Stimulated activated CD8-positive, alpha-beta memory T cell treated with anti-CD3 and anti-CD28 coated beads, Interleukin-7, amount 100 ng/mL, for 1 hour (primary cell): ENCODE results near the gene RNU5B-1.

Source experiments
- DNase-seq, 2 donors: peaks; one replicate each; pipeline ENCODE4 v3.0.0-alpha.2; 2020; ENCODE audit warnings: low read depth in 2 of 2

Gene RNU5B-1

GRCh38 chr15:65328506-65329287 lies 24.2 kb downstream of the RNU5B-1 start:
- no peak for DNase-seq

DNA sequence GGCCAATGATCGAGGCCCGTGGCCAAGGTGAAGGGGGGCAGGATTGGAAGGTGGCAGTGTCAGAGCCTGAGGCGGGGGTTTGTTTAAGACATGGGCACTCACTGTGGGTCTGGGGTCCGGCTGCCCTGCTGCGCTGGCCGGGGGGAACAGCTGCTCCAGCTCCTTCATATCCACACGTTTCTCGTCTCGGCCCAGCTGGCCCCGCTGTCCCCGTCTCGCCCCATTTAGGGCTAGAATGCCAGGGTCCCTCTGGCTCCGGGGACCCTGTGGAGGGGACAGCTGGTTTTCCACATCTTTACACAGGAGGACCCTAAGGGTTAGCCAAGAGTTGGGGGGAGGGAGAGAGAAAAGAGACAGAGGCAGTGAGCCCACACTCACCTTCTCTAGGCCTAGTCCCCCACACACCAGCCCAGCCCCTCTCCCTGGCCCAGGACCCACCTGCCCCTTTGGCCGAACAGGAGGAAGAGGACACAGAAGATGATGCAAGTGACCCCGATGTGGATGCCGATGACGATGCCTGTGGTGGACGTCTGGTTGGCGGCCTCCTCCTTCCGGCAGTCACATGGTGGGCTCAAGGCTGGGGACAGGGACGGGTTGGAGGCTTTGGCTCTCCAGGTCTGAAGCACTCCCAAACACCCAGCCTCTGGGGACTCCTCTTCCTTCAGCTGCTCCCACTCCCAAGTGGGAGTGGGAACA lies 25.0 kb downstream of the RNU5B-1 start:
- no peak for DNase-seq

DNA sequence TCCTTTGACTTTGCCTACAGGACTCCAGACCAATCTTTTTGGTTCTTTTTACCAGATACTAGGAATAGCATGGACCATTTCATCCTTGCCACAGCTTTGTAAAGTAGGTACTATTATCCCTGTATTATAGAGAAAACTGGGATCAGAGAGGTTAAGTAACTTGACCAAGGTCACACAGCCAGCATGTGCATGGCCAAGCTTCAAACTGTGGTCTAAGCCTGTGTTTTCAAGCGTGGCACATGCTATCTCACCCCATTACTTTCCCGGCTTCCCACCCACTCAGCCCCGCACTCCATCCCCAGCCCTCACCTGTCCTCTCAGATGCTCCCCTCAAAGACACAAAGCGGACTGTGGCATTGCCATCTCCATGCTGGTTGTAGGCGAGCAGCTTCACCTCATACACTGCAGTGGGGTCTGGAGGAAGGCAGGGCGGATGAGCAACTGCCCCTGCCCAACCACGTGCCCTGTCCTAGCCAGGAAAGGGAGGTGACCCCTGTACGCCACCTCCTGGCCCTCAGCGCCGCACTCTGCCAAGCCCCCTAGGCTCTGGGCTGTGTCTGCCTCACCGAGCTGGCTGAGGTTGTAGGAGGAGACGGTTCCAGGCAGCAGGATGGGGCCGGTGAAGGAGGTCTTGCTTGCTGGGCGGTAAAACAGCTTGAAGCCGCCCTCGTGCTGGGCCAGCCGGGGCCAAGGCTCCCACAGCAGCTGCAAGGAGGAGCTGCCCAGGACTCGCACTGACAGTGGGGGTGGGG lies 25.7 kb downstream of the RNU5B-1 start:
- DNase-seq = no peak

- no peak for DNase-seq
Measured at GRCh38 chr15:65330934-65331645, 26.6 kb downstream of the RNU5B-1 start.

GRCh38 chr15:65331811-65332210 lies 27.3 kb downstream of the RNU5B-1 start:
- no peak for DNase-seq

GRCh38 chr15:65332391-65333147 lies 28.1 kb downstream of the RNU5B-1 start:
- DNase-seq = no peak

GRCh38 chr15:65333148-65333820 lies 28.8 kb downstream of the RNU5B-1 start:
- DNase-seq = no peak

- no peak for DNase-seq
Measured at GRCh38 chr15:65333856-65334255, 29.4 kb downstream of the RNU5B-1 start.

GRCh38 chr15:65334586-65335231 lies 30.2 kb downstream of the RNU5B-1 start:
- DNase-seq = no peak

DNA sequence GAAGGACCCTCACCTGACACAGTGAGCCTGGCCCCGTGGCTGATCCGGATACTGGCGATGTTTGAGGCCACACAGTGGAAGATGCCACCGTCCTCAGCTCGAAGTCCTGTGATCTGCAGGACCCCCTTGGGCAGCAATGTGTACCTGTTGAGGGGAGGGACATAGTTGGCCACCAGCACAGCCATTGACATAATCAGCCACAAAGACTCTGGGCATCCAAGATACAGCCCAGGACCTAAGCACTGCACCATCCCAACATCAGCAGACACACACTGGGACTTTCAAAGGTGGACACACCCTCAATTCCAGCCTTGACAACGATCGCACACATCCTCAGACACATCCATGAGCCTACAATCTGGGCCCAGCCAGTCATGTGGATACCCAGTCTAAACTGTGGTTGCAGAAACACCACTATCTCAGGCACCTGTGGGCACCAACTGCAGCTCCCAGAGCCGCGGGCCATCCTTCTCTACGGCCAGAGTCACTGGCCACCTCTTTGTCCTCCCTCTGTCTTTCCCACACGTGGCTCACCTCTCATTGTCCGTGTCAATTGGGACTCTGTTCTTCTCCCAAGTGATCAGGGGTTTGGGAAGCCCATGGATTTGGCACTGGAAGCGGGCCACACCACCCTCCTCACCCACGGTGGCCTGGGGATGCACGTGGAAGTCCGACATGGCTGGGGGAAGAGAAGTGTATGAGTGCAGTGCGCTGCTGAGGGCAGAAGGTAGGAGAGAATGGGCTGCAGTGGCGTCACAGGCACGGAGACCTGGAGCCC lies 31.0 kb downstream of the RNU5B-1 start:
- no peak for DNase-seq

DNA sequence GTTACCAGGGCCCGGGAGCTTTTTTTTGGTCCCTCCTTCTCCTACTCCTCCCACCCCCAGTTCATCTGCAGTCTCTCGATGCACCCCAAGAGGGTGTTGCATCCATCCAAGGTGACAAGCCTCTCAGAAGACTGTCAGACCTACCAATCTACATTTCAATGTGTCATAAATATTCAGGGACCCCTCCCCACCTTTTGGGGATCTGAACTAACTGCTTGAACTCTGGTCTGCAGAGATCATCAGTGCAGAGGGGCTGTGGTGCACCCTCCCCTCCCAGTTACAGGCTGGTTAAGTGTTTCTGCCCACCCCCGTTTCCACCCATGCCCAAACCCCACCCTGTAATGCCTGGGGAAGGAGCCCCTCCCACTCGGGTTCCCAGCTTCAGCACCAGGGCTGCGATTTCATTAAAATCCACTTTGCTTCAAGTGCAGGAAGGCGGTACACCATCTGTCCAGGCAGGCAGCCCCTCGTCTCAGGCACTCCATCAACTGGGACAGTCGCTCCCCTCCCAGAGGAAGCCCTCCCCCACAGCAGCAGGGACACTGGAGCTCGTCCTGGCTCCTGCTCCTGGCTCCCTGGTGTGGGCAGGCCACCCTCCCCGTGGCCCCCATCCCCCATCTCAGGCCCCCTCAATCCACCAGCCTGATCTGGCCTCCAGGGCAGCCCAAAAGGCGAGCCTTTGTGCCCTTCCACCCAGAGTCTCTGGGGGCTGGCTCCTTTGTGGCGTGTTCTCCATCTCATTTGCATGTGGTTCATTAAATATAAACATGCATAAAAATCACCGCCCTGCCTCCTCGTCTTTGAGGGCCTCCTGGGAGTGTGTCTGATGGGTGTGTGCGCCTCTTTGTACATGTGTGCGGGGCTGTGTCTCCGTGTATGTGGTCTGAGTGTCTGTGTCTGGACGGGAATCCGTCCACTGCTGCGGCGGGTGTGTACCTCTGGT lies 32.3 kb downstream of the RNU5B-1 start:
- no peak for DNase-seq

DNA sequence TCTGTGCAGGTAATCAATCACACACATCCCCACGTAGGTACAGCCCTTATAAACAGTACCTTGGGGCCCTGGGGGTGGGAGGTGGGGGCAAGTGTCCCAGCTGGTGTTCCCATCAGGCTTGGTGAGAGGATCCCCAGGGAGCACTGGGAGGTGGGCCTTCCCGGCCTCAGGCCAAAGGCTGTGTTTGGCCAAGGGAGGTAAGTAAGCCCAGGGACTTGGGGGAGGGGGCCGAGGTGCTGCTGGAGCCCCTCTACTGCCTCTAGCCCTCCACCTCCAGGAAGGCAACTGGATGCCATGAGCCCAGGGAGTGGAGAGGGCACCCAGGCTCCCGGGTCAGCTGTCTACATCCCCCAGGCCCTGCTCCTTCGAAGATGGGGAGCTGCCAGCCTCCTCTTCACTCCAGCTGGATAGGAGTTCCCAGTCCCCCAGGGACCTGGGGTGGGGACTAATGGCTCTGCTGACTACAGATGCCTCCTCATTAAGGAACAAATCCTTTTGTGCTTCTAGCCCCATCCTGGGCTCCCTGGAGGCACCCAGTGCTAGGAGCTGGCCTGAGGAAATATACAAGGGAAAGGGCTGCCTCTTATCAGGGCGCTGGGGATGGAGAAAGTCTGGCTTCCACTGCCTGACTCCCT lies 33.1 kb downstream of the RNU5B-1 start:
- DNase-seq = no peak

GRCh38 chr15:65338366-65338765 lies 33.9 kb downstream of the RNU5B-1 start:
- DNase-seq = no peak

GRCh38 chr15:65338823-65339222 lies 34.3 kb downstream of the RNU5B-1 start:
- DNase-seq = no peak

DNA sequence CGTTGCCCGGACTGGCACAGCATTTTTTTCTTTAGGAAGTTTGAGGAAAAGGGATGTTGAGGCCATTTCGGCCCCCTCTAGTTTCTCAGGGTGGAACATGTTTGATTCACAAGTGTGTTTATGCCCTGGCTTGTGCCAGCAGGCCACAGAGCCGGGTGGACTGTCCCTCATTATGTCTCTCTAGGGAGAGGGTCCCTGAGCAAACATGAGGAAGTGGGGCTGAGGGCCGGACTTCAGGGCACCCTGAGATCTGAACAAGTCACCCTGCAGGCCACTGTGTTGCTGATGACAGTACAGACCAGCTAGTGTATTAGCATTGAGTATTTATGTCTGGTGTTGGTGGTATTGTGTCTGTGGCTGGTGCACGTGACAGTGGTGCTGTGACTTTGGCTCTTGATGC lies 34.9 kb downstream of the RNU5B-1 start:
- no peak for DNase-seq

DNA sequence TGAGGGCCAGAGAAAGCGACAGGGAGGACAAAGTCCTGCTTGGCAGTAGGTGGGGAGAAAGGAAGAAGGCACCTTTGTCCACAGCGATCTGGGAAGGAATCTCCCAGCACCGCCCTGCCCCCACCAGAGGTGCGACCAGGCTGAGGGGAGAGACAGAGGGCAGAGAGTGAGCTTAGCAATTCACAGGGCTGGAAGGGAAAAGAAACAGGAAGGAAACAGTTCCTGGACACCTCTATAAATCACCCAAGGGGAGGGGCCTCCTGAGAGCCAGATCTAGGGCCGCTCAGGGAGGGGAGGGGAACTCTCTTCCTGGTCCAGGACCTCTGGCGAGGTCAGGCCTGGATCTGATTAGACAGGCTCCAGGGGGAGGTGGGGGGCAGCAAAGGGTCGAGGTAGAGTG lies 35.4 kb downstream of the RNU5B-1 start:
- DNase-seq = no peak

DNA sequence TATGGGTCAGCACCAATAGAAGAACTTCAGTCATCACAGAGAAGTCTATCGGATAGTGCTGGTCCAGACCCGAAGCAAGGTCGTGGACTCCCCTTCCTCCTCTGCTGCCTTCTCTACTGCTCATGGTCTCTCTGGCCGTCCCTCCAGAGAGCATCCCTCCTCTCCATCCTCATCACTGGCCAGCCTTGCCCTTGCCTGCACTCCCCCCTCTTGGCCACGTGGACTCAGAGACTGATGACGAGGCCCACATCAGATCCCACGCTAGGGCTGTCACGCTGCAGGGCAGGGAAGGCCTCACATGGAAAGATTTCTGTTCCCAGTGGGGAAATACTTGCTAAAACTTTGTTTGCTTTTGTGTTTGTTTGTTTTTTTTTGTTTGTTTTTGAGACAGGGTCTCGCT lies 38.0 kb downstream of the RNU5B-1 start:
- DNase-seq = no peak
